ENCODE data around the gene INTS7. TPM values are rescaled to one million over a fixed set of nuclear protein-coding genes. Genes with fewer than 3 reads are reported as not detected.
"Not testable (repeated sequence)": the region's sequence is repeated elsewhere in the genome, so short reads cannot be mapped to it uniquely, and the experiment has no call there.

INTS7 gene
- total RNA-seq, 2 experiments from 2014 or later, result 31.7 to 32.8 TPM

DNA sequence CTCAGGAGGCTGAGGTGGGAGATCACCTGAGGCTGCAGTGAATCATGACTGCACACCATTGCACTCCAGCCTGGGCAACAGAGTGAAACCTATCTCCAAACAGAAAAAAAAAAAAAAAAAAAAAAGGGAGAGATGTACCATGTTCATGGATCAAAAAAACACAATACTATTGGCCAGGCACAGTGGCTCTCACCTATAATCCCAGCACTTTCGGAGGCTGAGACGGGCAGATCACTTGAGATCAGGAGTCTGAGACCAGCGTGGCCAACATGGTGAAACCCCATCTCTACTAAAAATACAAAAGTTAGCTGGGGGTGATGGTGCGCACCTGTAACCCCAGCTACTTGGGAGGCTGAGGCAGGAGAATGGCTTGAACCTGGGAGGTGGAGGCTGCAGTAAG, 37.9 kb downstream of the INTS7 start:
- not testable (repeated sequence) for DNase-seq; H3K27me3 Mint-ChIP-seq; H3K27ac Mint-ChIP-seq; H3K9me3 Mint-ChIP-seq (ENCODE audit: low read depth); H3K4me3 Mint-ChIP-seq; H3K4me1 Mint-ChIP-seq; ATAC-seq
- CTCF ChIA-PET, result interaction anchor here (0.7 to 0.8 kb wide), 2 partner anchors 299 to 312 kb away, joined by 3 to 4 read pairs; no protein-coding TSS in a partner anchor
- peaks cover 50% of the 10 kb centered on the region for H3K36me3 Mint-ChIP-seq

DNA sequence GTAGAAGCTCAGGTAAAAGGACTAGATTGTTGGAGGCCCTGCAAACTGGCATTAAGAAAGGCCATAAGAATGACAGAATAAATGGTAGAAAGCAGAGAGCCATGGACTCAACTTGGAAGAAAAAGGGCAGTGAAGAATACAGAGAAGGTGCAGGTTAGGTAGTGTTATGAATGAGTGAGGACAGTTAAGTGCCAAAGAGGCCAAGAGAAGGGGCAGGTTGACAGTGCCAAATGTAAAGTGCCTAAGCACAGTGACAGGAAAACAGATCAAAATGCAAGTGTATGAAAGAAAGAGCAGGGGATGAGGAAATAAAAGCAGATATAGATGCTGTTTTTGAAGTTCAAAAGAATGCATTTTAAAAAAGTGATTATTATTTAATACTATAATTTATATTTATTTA, 43.7 kb downstream of the INTS7 start:
- H3K27me3 Mint-ChIP-seq, result no peaks in the 10 kb centered on the region
- no peak for ATAC-seq
- DNase-seq, result no peak
- no peak overlapping the region for H3K4me3 Mint-ChIP-seq
- H3K4me1 Mint-ChIP-seq, result peaks cover 1% of the 10 kb centered on the region
- peaks cover 33% of the 10 kb centered on the region for H3K36me3 Mint-ChIP-seq
- H3K9me3 Mint-ChIP-seq (ENCODE audit: low read depth), result no peaks in the 10 kb centered on the region
- CTCF ChIA-PET, result interaction anchor here (0.8 kb wide), 1 partner anchor 44 kb away, joined by 3 read pairs; the partner anchor contains the start of genes DTL and INTS7
- H3K27ac Mint-ChIP-seq, result no peak overlapping the region

DNA sequence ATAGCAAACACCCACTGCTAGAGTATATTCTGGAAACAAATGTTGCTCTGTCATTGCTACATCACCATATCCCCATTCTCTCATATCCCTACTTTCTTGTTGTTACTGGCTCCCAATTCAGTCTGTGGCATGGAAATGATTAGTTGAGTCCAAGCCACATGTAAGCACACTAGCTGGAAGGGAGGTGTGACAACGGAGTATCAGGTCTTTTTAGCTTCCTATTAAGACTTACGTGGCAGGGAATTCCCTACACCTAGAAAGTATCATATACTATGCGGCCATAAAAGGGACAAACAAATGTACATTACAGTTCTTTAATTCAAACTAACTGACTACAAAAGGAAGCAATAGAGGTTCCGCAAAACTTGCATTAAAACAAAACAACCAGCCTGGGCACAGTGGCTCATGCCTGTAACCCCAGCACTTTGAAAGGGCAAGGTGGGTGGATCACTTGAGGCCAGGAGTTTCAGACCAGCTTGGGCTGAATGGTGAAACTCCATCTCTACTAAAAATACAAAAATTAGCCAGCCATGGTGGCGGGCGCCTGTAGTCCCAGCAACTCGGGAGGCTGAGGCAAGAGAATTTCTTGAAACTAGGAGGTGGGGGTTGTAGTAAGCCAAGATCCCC, 48.6 kb downstream of the INTS7 start:
- Mint-ChIP-seq H3K27me3 (no peaks in the 10 kb centered on the region), H3K27ac (no peak overlapping the region), H3K4me3 (no peak overlapping the region), H3K36me3 (peaks cover 40% of the 10 kb centered on the region), H3K4me1 (peaks cover 4% of the 10 kb centered on the region), H3K9me3 (ENCODE audit: low read depth) (no peaks in the 10 kb centered on the region)
- CTCF ChIA-PET, result no interaction called here
- DNase-seq, result no peak
- no peak for ATAC-seq

DNA sequence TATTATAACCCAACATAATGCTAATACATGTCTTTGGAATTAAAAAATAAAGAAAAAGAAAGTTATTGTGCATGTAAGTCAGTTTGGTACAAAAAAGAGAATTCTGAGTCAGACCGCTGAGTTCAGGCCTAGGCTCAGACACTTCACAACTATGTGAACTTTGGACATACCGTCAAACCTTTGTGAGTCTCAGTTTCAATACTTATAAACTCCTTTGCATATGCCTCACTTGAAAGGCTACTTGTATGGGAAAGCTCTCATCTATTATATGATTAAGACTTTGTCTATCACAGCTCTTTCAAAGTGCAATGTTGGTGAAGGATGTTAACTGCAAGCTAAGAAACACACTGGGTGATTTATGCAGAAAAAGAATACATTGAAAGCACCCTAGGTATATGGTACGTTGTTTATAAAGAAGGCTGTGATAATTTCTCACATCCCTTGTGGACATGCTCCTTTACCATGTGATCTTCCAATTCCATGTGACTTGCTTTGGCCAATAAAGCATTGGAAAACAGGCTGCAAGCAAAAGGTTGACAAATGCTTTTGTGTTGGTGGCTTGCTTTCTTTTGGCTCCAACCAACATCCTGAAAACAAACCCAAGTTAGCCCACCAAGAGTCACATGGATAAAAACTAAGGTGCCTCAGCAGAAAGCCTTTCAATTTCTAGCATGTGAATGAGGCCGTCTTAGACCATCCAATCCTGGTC, 49.6 kb downstream of the INTS7 start:
- DNase-seq, result no peak
- Mint-ChIP-seq H3K27me3 (no peaks in the 10 kb centered on the region), H3K27ac (no peak overlapping the region), H3K36me3 (peaks cover 36% of the 10 kb centered on the region), H3K9me3 (ENCODE audit: low read depth) (no peaks in the 10 kb centered on the region), H3K4me3 (no peak overlapping the region), H3K4me1 (peaks cover 4% of the 10 kb centered on the region)
- CTCF ChIA-PET, result no interaction called here
- ATAC-seq, result no peak

- CTCF ChIA-PET, result no interaction called here
- Mint-ChIP-seq H3K4me3 (no peak overlapping the region), H3K36me3 (peaks cover 44% of the 10 kb centered on the region), H3K27me3 (no peaks in the 10 kb centered on the region), H3K27ac (no peak overlapping the region), H3K4me1 (no peaks in the 10 kb centered on the region), H3K9me3 (ENCODE audit: low read depth) (no peaks in the 10 kb centered on the region)
- no peak for ATAC-seq
- DNase-seq, result no peak
Observed at GRCh38 chr1:211978596-211978995, 56.8 kb downstream of the INTS7 start.

- Mint-ChIP-seq H3K27me3 (no peaks in the 10 kb centered on the region), H3K36me3 (peaks cover 37% of the 10 kb centered on the region), H3K4me1 (no peaks in the 10 kb centered on the region), H3K27ac (no peak overlapping the region), H3K4me3 (no peak overlapping the region), H3K9me3 (ENCODE audit: low read depth) (no peaks in the 10 kb centered on the region)
- ATAC-seq (no peak), DNase-seq (no peak)
- CTCF ChIA-PET, result interaction anchor here (1.1 kb wide), 1 partner anchor 277 kb away, joined by 3 read pairs; no protein-coding TSS in a partner anchor
Observed at GRCh38 chr1:211975152-211975941, 60.0 kb downstream of the INTS7 start.

- Mint-ChIP-seq H3K4me3 (no peak overlapping the region), H3K4me1 (no peaks in the 10 kb centered on the region), H3K36me3 (peaks cover 29% of the 10 kb centered on the region), H3K9me3 (ENCODE audit: low read depth) (no peaks in the 10 kb centered on the region), H3K27me3 (no peaks in the 10 kb centered on the region), H3K27ac (no peak overlapping the region)
- CTCF ChIA-PET, result no interaction called here
- DNase-seq, result no peak
- ATAC-seq, result no peak
Observed at GRCh38 chr1:211973541-211973940, 61.8 kb downstream of the INTS7 start.

DNA sequence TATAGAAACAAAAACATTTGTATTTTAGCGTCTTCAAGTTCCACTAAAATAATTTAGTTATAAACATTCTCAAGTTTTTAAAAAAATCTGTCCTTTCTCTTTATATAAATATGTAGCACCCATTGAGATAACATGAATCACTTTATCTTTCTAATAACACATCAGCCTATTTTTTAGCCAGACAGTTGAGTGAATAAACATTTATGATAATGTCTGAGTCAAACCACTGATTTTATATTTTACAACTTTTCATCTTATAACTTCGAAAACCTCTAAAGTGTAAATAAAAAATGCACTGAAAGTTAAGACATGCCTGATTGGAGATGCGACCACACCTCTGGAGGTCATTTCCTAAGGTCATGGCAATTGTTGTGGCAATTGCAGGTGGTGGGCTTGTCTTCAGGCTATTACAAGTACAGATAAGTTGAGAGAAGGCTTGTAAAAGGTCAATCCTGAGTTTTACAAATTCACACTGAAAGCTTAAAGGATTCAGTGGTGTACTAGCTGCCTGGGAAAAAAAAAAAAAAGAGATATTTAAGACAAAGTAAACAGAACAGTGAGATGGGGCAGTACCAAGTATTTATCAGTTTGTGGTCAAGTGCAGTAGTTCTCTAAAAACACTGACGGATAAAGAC, 67.0 kb downstream of the INTS7 start:
- no peaks in the 10 kb centered on the region for H3K9me3 Mint-ChIP-seq (ENCODE audit: low read depth)

GRCh38 chr1:211967704-211968103, 67.7 kb downstream of the INTS7 start:
- peaks cover 48% of the 10 kb centered on the region for H3K36me3 Mint-ChIP-seq

More for the DNA sequence above, 67.0 kb downstream of the INTS7 start:
- no peaks in the 10 kb centered on the region for H3K4me1 Mint-ChIP-seq
- ATAC-seq (no peak), DNase-seq (no peak)
- CTCF ChIA-PET, result interaction anchor here (1.1 kb wide), 1 partner anchor 162 kb away, joined by 3 read pairs; no protein-coding TSS in a partner anchor
- peaks cover 42% of the 10 kb centered on the region for H3K36me3 Mint-ChIP-seq
- no peaks in the 10 kb centered on the region for H3K27me3 Mint-ChIP-seq
- H3K4me3 Mint-ChIP-seq, result no peak overlapping the region
- no peak overlapping the region for H3K27ac Mint-ChIP-seq

DNA sequence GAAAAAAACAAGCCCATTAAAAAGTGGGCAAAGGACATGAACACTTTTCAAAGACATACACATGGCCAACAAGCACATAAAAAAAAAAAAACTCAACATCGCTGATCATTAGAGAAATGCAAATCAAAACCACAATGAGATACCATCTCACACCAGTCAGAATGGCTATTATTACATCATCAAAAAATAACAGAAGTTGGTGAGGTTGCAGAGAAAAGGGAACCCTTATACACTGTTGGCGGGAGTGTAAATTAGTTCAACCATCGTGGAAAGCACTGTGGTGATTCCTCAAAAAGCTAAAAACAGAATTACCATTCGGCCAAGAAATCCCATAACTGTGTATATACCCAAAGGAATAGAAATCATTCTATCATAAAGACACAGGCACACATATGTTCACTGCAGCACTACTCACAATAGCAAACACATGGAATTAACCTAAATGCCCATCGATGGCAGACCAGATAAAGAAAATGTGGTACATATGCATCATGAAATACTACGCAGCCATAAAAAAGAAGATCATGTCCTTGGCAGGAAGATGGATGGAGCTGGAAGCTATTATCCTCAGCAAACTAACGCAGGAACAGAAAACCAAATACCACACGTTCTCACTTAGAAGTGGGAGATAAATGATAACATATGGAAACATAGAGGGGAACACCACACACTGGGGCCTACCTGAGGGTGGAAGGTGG, 70.1 kb downstream of the INTS7 start:
- no peaks in the 10 kb centered on the region for H3K27me3 Mint-ChIP-seq
- H3K4me1 Mint-ChIP-seq, result no peaks in the 10 kb centered on the region
- no peaks in the 10 kb centered on the region for H3K9me3 Mint-ChIP-seq (ENCODE audit: low read depth)
- no peak for ATAC-seq
- no peak for DNase-seq
- peaks cover 64% of the 10 kb centered on the region for H3K36me3 Mint-ChIP-seq
- CTCF ChIA-PET, result no interaction called here
- H3K4me3 Mint-ChIP-seq, result no peak overlapping the region
- H3K27ac Mint-ChIP-seq, result no peak overlapping the region

More at GRCh38 chr1:211967704-211968103, 67.7 kb downstream of the INTS7 start:
- no peak overlapping the region for H3K27ac Mint-ChIP-seq
- CTCF ChIA-PET, result no interaction called here
- DNase-seq (no peak), ATAC-seq (no peak)
- no peak overlapping the region for H3K4me3 Mint-ChIP-seq
- no peaks in the 10 kb centered on the region for H3K27me3 Mint-ChIP-seq
- no peaks in the 10 kb centered on the region for H3K9me3 Mint-ChIP-seq (ENCODE audit: low read depth)
- H3K4me1 Mint-ChIP-seq, result no peaks in the 10 kb centered on the region

GRCh38 chr1:211959680-211960079, 75.7 kb downstream of the INTS7 start:
- CTCF ChIA-PET, result interaction anchor here (0.5 to 0.8 kb wide), 2 partner anchors 68 to 261 kb away, joined by 3 read pairs; no protein-coding TSS in a partner anchor
- H3K27ac Mint-ChIP-seq, result no peak overlapping the region
- H3K36me3 Mint-ChIP-seq, result peaks cover 80% of the 10 kb centered on the region

DNA sequence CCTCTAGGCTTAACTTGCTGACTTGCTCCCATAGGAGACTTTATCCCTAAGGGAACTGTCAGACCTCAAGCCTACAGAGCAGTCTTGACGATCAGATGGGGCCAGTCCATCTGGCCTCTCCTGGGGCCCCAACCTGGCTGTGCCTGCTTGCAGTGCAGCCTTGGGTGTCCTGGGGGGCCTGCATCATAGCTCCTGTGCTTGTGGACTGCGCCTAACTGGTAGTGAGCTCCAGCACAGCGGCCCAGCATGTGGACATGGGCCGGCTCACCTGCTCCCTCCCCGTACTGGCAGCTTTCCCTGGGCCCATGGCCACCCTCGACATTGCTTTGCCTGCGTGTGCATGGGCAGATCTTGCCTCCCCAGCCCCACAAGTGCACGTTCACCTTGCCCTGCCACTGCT, 76.1 kb downstream of the INTS7 start:
- no peaks in the 10 kb centered on the region for H3K4me1 Mint-ChIP-seq
- CTCF ChIA-PET, result interaction anchor here (0.8 kb wide), 1 partner anchor 261 kb away, joined by 3 read pairs; no protein-coding TSS in a partner anchor
- H3K27ac Mint-ChIP-seq, result no peak overlapping the region
- ATAC-seq (no peak), DNase-seq (no peak)
- no peak overlapping the region for H3K4me3 Mint-ChIP-seq
- H3K36me3 Mint-ChIP-seq, result peaks cover 75% of the 10 kb centered on the region
- H3K9me3 Mint-ChIP-seq (ENCODE audit: low read depth), result no peaks in the 10 kb centered on the region
- no peaks in the 10 kb centered on the region for H3K27me3 Mint-ChIP-seq

More at GRCh38 chr1:211959680-211960079, 75.7 kb downstream of the INTS7 start:
- Mint-ChIP-seq H3K9me3 (ENCODE audit: low read depth) (no peaks in the 10 kb centered on the region), H3K4me3 (no peak overlapping the region), H3K27me3 (no peaks in the 10 kb centered on the region), H3K4me1 (no peaks in the 10 kb centered on the region)
- DNase-seq (no peak), ATAC-seq (no peak)

Data from activated CD8-positive, alpha-beta memory T cell treated with anti-CD3 and anti-CD28 coated beads, Interleukin-2, amount 10 ng/mL, durations not matched to agents 7 days and 5 days (primary cell).